Neural progenitor cell (in vitro differentiated cells): ENCODE measurements around the gene PRKAG2. TPM values are rescaled to one million over a fixed set of nuclear protein-coding genes. Genes with fewer than 3 reads are reported as not detected.

Experiments
- DNase-seq: peaks from one replicate; pipeline ENCODE4 v3.0.0-alpha.2; 2016; ENCODE audit warnings: low spot score
- H2AFZ ChIP-seq: fragments of 200-600 bp; sonication (generic); replicated peaks from 2 replicates; pipeline ENCODE4 v1.6.1; 2016; ENCODE audit warnings: antibody characterized with exemption
- H3F3A ChIP-seq: fragments of 200-600 bp; sonication (generic); 2 replicates; pipeline ENCODE4 v1.6.1; 2016; ENCODE audit warnings: antibody characterized with exemption, low read depth
- H3K27ac ChIP-seq: fragments of 200-600 bp; sonication (generic); 2 replicates; pipeline ENCODE4 v1.5.1; 2016; ENCODE audit warnings: mild to moderate bottlenecking
- H3K27me3 ChIP-seq: fragments of 200-600 bp; sonication (generic); 2 replicates; pipeline ENCODE4 v1.6.1; 2016; ENCODE audit warnings: mild to moderate bottlenecking, moderate library complexity
- H3K36me3 ChIP-seq: fragments of 200-600 bp; sonication (generic); 2 replicates; pipeline ENCODE4 v1.5.1; 2016
- H3K4me1 ChIP-seq: fragments of 200-600 bp; sonication (generic); 2 replicates; pipeline ENCODE4 v1.6.1; 2016; ENCODE audit warnings: mixed run types
- H3K4me2 ChIP-seq: fragments of 200-600 bp; sonication (generic); 2 replicates; pipeline ENCODE4 v1.6.1; 2016
- H3K4me3 ChIP-seq: fragments of 200-600 bp; sonication (generic); 2 replicates; pipeline ENCODE4 v1.5.1; 2016
- H3K79me2 ChIP-seq: fragments of 200-600 bp; sonication (generic); 2 replicates; pipeline ENCODE4 v1.6.1; 2016; ENCODE audit warnings: low read depth
- H3K9ac ChIP-seq: fragments of 200-600 bp; sonication (generic); 2 replicates; pipeline ENCODE4 v1.6.1; 2016
- H3K9me3 ChIP-seq: fragments of 200-600 bp; sonication (generic); 2 replicates; pipeline ENCODE4 v1.5.1; 2016; ENCODE audit warnings: low read depth
- H4K20me1 ChIP-seq: fragments of 200-600 bp; sonication (generic); 2 replicates; pipeline ENCODE4 v1.6.1; 2016; ENCODE audit warnings: low read depth
- H3K27ac Mint-ChIP-seq: 3 replicates; pipeline ENCODE4 v1.8.0; 2021; ENCODE audit warnings: mixed read lengths
- H3K27me3 Mint-ChIP-seq: 2 replicates; pipeline ENCODE4 v1.8.0; 2022; ENCODE audit warnings: low read depth, mild to moderate bottlenecking, inconsistent platforms, moderate library complexity, mixed read lengths; ENCODE audit not compliant: insufficient read depth
- H3K36me3 Mint-ChIP-seq: 3 replicates; pipeline ENCODE4 v1.8.0; 2021; ENCODE audit warnings: mixed read lengths
- H3K4me1 Mint-ChIP-seq: 3 replicates; pipeline ENCODE4 v1.8.0; 2021; ENCODE audit warnings: mixed read lengths
- H3K4me3 Mint-ChIP-seq: 3 replicates; pipeline ENCODE4 v1.8.0; 2021; ENCODE audit warnings: mild to moderate bottlenecking, moderate library complexity, mixed read lengths
- H3K9me3 Mint-ChIP-seq: 3 replicates; pipeline ENCODE4 v1.8.0; 2020; ENCODE audit warnings: mixed read lengths
- CTCF ChIP-seq: fragments of 200-600 bp; sonication (generic); IDR thresholded peaks from 2 replicates; pipeline ENCODE4 v1.5.1; 2017; ENCODE audit warnings: antibody characterized with exemption, mild to moderate bottlenecking
- EZH2 ChIP-seq: fragments of 200-600 bp; sonication (generic); IDR thresholded peaks from 2 replicates; pipeline ENCODE4 v1.6.1; 2017; ENCODE audit warnings: antibody characterized with exemption, mild to moderate bottlenecking, moderate library complexity
- EZH2phosphoT487 ChIP-seq: fragments of 200-600 bp; sonication (generic); IDR thresholded peaks from 2 replicates; pipeline ENCODE4 v1.6.1; 2017; ENCODE audit warnings: antibody characterized with exemption
- total RNA-seq: library from RNA; depleted of rRNA; stranded (reverse); fragments of >200 nt; gene quantifications from 2 replicates; pipeline ENCODE4 v1.2.3, GENCODE V29; 2015; ENCODE audit warnings: low replicate concordance

PRKAG2 gene
- total RNA-seq, 1 donor from 2014 or later = 11.4 TPM

- no peak for TF ChIP-seq EZH2phosphoT487
- TF ChIP-seq EZH2 = no peak
- TF ChIP-seq CTCF = no peak
- no peak overlapping the region for H3K9ac ChIP-seq
- H3K27me3 ChIP-seq = no peaks in the 10 kb centered on the region
- peaks cover 16% of the 10 kb centered on the region for H3K4me1 ChIP-seq
- no peak overlapping the region for H3K27ac ChIP-seq
- Mint-ChIP-seq H3K9me3 (peaks cover 49% of the 10 kb centered on the region), H3K36me3 (peaks cover 54% of the 10 kb centered on the region), H3K4me1 (peaks cover 16% of the 10 kb centered on the region), H3K27me3 (peaks cover 2% of the 10 kb centered on the region), H3K4me3 (no peak overlapping the region), H3K27ac (no peak overlapping the region)
- peaks cover 95% of the 10 kb centered on the region for H4K20me1 ChIP-seq
- no peak for DNase-seq
- no peak overlapping the region for H3K4me3 ChIP-seq
- H3K4me2 ChIP-seq = no peak overlapping the region
- H3F3A ChIP-seq = peaks cover 10% of the 10 kb centered on the region
- no peaks in the 10 kb centered on the region for H3K9me3 ChIP-seq
- H3K79me2 ChIP-seq = peaks cover 100% of the 10 kb centered on the region
- H3K36me3 ChIP-seq = no peaks in the 10 kb centered on the region
- H2AFZ ChIP-seq = no peak overlapping the region
These were observed 363.8 kb downstream of the PRKAG2 start for GRCh38 chr7:151513133-151513532.

GRCh38 chr7:151512353-151512752 lies 364.6 kb downstream of the PRKAG2 start:
- peaks cover 95% of the 10 kb centered on the region for H4K20me1 ChIP-seq
- H3K27ac Mint-ChIP-seq = no peak overlapping the region

GRCh38 chr7:151511946-151512345 lies 365.0 kb downstream of the PRKAG2 start:
- TF ChIP-seq EZH2 (no peak), CTCF (no peak)
- Histone ChIP-seq H3K27me3 (no peaks in the 10 kb centered on the region), H3K79me2 (peaks cover 100% of the 10 kb centered on the region), H4K20me1 (peaks cover 95% of the 10 kb centered on the region), H2AFZ (no peak overlapping the region), H3K4me1 (peaks cover 17% of the 10 kb centered on the region), H3K4me3 (no peak overlapping the region), H3K36me3 (no peaks in the 10 kb centered on the region), H3K9me3 (no peaks in the 10 kb centered on the region), H3K4me2 (no peak overlapping the region), H3K27ac (no peak overlapping the region), H3K9ac (no peak overlapping the region), H3F3A (peaks cover 10% of the 10 kb centered on the region)
- H3K36me3 Mint-ChIP-seq = peaks cover 58% of the 10 kb centered on the region
- H3K9me3 Mint-ChIP-seq = peaks cover 51% of the 10 kb centered on the region
- no peak for DNase-seq
- H3K4me3 Mint-ChIP-seq = no peak overlapping the region
- peaks cover 2% of the 10 kb centered on the region for H3K27me3 Mint-ChIP-seq
- no peak overlapping the region for H3K27ac Mint-ChIP-seq
- peaks cover 5% of the 10 kb centered on the region for H3K4me1 Mint-ChIP-seq

More at GRCh38 chr7:151512353-151512752, 364.6 kb downstream of the PRKAG2 start:
- Histone ChIP-seq H3K4me3 (no peak overlapping the region), H3K9ac (no peak overlapping the region), H3K79me2 (peaks cover 100% of the 10 kb centered on the region), H3K36me3 (no peaks in the 10 kb centered on the region), H3K27me3 (no peaks in the 10 kb centered on the region), H3K4me1 (peaks cover 13% of the 10 kb centered on the region), H3K27ac (no peak overlapping the region), H3K9me3 (no peaks in the 10 kb centered on the region), H3K4me2 (no peak overlapping the region), H2AFZ (no peak overlapping the region), H3F3A (peaks cover 10% of the 10 kb centered on the region)
- peaks cover 51% of the 10 kb centered on the region for H3K9me3 Mint-ChIP-seq
- no peak for DNase-seq
- H3K27me3 Mint-ChIP-seq = peaks cover 2% of the 10 kb centered on the region
- TF ChIP-seq CTCF (no peak), EZH2 (no peak), EZH2phosphoT487 (no peak)
- peaks cover 55% of the 10 kb centered on the region for H3K36me3 Mint-ChIP-seq
- H3K4me1 Mint-ChIP-seq = peaks cover 8% of the 10 kb centered on the region
- H3K4me3 Mint-ChIP-seq = no peak overlapping the region
